Mesothelial cell of epicardium (in vitro differentiated cells): ENCODE measurements around the gene SERPINB13. TPM values are rescaled to one million over a fixed set of nuclear protein-coding genes. Genes with fewer than 3 reads are reported as not detected.

ENCODE experiments used
- DNase-seq, 2 experiments: peaks; one replicate each; pipeline ENCODE4 v3.0.0; 2021; ENCODE audit warnings: low spot score in 2 of 2; ENCODE audit not compliant: unreplicated experiment in 2 of 2
- H3K27ac Mint-ChIP-seq: 2 replicates; pipeline ENCODE4 v1.8.0; 2021; ENCODE audit warnings: mixed read lengths
- H3K27me3 Mint-ChIP-seq: 2 replicates; pipeline ENCODE4 v1.8.0; 2021; ENCODE audit warnings: low read depth, mixed read lengths
- H3K36me3 Mint-ChIP-seq: 2 replicates; pipeline ENCODE4 v1.8.0; 2021; ENCODE audit warnings: mixed read lengths
- H3K4me1 Mint-ChIP-seq: 2 replicates; pipeline ENCODE4 v1.8.0; 2021; ENCODE audit warnings: mixed read lengths
- H3K4me3 Mint-ChIP-seq: 2 replicates; pipeline ENCODE4 v1.8.0; 2021; ENCODE audit warnings: mild to moderate bottlenecking, moderate library complexity, mixed read lengths
- H3K9me3 Mint-ChIP-seq: 2 replicates; pipeline ENCODE4 v1.8.0; 2021; ENCODE audit warnings: mixed read lengths
- total RNA-seq: library from RNA; stranded (reverse); gene quantifications from 3 replicates; pipeline ENCODE4 v1.2.1, GENCODE V29; 2021
- TF ChIP-seq, protein P1 (sequence below): fragments of 200-600 bp; sonication (generic); IDR thresholded peaks from one replicate; pipeline ENCODE4 v1.5.0; 2021; ENCODE audit warnings: antibody characterized with exemption; ENCODE audit not compliant: unreplicated experiment

SERPINB13 gene
- total RNA-seq, 1 donor from 2014 or later = 0.38 TPM

GRCh38 chr18:63603355-63603754 is 16.2 kb downstream of the SERPINB13 start:
- TF ChIP-seq, protein P1, sequence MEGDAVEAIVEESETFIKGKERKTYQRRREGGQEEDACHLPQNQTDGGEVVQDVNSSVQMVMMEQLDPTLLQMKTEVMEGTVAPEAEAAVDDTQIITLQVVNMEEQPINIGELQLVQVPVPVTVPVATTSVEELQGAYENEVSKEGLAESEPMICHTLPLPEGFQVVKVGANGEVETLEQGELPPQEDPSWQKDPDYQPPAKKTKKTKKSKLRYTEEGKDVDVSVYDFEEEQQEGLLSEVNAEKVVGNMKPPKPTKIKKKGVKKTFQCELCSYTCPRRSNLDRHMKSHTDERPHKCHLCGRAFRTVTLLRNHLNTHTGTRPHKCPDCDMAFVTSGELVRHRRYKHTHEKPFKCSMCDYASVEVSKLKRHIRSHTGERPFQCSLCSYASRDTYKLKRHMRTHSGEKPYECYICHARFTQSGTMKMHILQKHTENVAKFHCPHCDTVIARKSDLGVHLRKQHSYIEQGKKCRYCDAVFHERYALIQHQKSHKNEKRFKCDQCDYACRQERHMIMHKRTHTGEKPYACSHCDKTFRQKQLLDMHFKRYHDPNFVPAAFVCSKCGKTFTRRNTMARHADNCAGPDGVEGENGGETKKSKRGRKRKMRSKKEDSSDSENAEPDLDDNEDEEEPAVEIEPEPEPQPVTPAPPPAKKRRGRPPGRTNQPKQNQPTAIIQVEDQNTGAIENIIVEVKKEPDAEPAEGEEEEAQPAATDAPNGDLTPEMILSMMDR = no peak
- H3K27ac Mint-ChIP-seq = no peak overlapping the region
- H3K4me3 Mint-ChIP-seq = no peak overlapping the region
- H3K9me3 Mint-ChIP-seq = peaks cover 3% of the 10 kb centered on the region
- no peak for DNase-seq
- H3K4me1 Mint-ChIP-seq = no peaks in the 10 kb centered on the region
- H3K36me3 Mint-ChIP-seq = no peaks in the 10 kb centered on the region
- H3K27me3 Mint-ChIP-seq = no peaks in the 10 kb centered on the region

GRCh38 chr18:63603772-63604171 is 16.6 kb downstream of the SERPINB13 start:
- H3K27ac Mint-ChIP-seq = no peak overlapping the region
- no peaks in the 10 kb centered on the region for H3K36me3 Mint-ChIP-seq
- TF ChIP-seq, protein P1 = no peak
- no peak overlapping the region for H3K4me3 Mint-ChIP-seq
- DNase-seq = no peak
- H3K9me3 Mint-ChIP-seq = peaks cover 3% of the 10 kb centered on the region
- H3K27me3 Mint-ChIP-seq = no peaks in the 10 kb centered on the region
- H3K4me1 Mint-ChIP-seq = no peaks in the 10 kb centered on the region

DNA sequence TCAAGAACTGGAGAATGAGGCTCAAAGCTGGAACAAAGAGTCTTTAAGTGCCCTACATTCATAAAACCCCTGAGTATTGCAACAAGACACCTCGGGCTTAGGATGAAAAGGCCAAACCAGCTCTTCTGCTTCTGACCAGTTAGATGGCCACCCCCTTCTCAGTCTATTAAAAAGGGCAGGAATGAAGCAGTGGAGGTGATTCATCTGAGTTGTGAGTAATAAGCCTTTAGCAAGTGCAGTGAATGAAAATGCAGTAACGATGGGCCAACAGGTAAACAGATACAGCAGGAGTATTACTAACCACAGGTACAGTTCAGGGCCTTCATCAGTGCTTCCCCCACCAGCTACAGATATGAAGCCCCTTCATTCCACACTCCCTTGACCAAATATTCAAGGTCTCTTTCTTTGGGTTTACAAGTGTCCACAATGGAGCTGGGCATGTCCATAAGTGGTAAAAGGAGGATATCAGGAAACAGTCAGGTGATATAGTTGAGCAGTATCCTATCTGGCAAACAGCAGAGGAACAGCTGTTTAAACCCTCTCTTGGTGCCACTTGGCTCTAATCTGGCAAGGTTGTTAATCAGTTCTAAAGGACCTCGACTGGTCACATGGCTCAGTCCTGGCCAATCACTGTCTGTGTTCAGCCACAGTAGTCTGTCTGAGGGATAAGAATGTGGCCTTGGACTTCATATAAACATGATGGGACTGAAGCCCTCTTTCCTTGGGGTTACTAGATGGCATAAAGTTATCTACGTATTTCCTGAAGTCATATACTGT is 17.8 kb downstream of the SERPINB13 start:
- H3K27me3 Mint-ChIP-seq = no peaks in the 10 kb centered on the region
- DNase-seq = no peak
- no peak overlapping the region for H3K27ac Mint-ChIP-seq
- H3K36me3 Mint-ChIP-seq = no peaks in the 10 kb centered on the region
- no peaks in the 10 kb centered on the region for H3K4me1 Mint-ChIP-seq
- H3K4me3 Mint-ChIP-seq = no peak overlapping the region
- TF ChIP-seq, protein P1 = no peak
- peaks cover 3% of the 10 kb centered on the region for H3K9me3 Mint-ChIP-seq

GRCh38 chr18:63606526-63606925 is 19.4 kb downstream of the SERPINB13 start:
- no peaks in the 10 kb centered on the region for H3K27me3 Mint-ChIP-seq
- DNase-seq = no peak
- no peaks in the 10 kb centered on the region for H3K36me3 Mint-ChIP-seq
- TF ChIP-seq, protein P1 = no peak
- no peak overlapping the region for H3K4me3 Mint-ChIP-seq
- no peak overlapping the region for H3K27ac Mint-ChIP-seq
- no peaks in the 10 kb centered on the region for H3K4me1 Mint-ChIP-seq
- H3K9me3 Mint-ChIP-seq = peaks cover 3% of the 10 kb centered on the region

- Mint-ChIP-seq H3K36me3 (no peaks in the 10 kb centered on the region), H3K27ac (no peak overlapping the region), H3K27me3 (no peaks in the 10 kb centered on the region), H3K9me3 (no peaks in the 10 kb centered on the region), H3K4me1 (peaks cover 13% of the 10 kb centered on the region), H3K4me3 (no peak overlapping the region)
- DNase-seq = no peak
- TF ChIP-seq, protein P1 = no peak
Measured at GRCh38 chr18:63613420-63613819, 26.3 kb downstream of the SERPINB13 start.
